ENCODE results near the gene ERC1.
"Not testable (repeated sequence)": the region's sequence is repeated elsewhere in the genome, so short reads cannot be mapped to it uniquely, and the experiment has no call there.

The ERC1 gene

GRCh38 chr12:1353451-1353850, 362.4 kb downstream of the ERC1 start:
- no peak for DNase-seq (ENCODE audit: low read depth)

- no peak for DNase-seq (ENCODE audit: low read depth)
These were observed 364.4 kb downstream of the ERC1 start for GRCh38 chr12:1355396-1355795.

GRCh38 chr12:1355871-1356270, 364.8 kb downstream of the ERC1 start:
- not testable (repeated sequence) for DNase-seq (ENCODE audit: low read depth)

- DNase-seq (ENCODE audit: low read depth): no peak
These were observed 365.3 kb downstream of the ERC1 start for GRCh38 chr12:1356285-1356684.

- DNase-seq (ENCODE audit: low read depth): no peak
These were observed 366.1 kb downstream of the ERC1 start for GRCh38 chr12:1357171-1357570.

GRCh38 chr12:1357711-1358110, 366.7 kb downstream of the ERC1 start:
- DNase-seq (ENCODE audit: low read depth): no peak

- no peak for DNase-seq (ENCODE audit: low read depth)
These were observed 369.6 kb downstream of the ERC1 start for GRCh38 chr12:1360441-1361210.

- no peak for DNase-seq (ENCODE audit: low read depth)
These were observed 371.2 kb downstream of the ERC1 start for GRCh38 chr12:1362143-1362662.

- no peak for DNase-seq (ENCODE audit: low read depth)
These were observed 374.7 kb downstream of the ERC1 start for GRCh38 chr12:1365703-1366102.

GRCh38 chr12:1367331-1368291, 376.6 kb downstream of the ERC1 start:
- no peak for DNase-seq (ENCODE audit: low read depth)

GRCh38 chr12:1369460-1369859, 378.4 kb downstream of the ERC1 start:
- no peak for DNase-seq (ENCODE audit: low read depth)

- no peak for DNase-seq (ENCODE audit: low read depth)
These were observed 379.0 kb downstream of the ERC1 start for GRCh38 chr12:1369938-1370500.

GRCh38 chr12:1373901-1374735, 383.1 kb downstream of the ERC1 start:
- DNase-seq (ENCODE audit: low read depth): no peak

- DNase-seq (ENCODE audit: low read depth): no peak
These were observed 384.3 kb downstream of the ERC1 start for GRCh38 chr12:1375323-1375722.

- DNase-seq (ENCODE audit: low read depth): no peak
These were observed 386.1 kb downstream of the ERC1 start for GRCh38 chr12:1377117-1377516.

- DNase-seq (ENCODE audit: low read depth): no peak
These were observed 386.7 kb downstream of the ERC1 start for GRCh38 chr12:1377681-1378080.

- no peak for DNase-seq (ENCODE audit: low read depth)
These were observed 389.3 kb downstream of the ERC1 start for GRCh38 chr12:1380171-1380851.

- no peak for DNase-seq (ENCODE audit: low read depth)
These were observed 391.1 kb downstream of the ERC1 start for GRCh38 chr12:1382151-1382550.

GRCh38 chr12:1382826-1383225, 391.8 kb downstream of the ERC1 start:
- DNase-seq (ENCODE audit: low read depth): no peak

GRCh38 chr12:1383758-1384157, 392.7 kb downstream of the ERC1 start:
- no peak for DNase-seq (ENCODE audit: low read depth)

- DNase-seq (ENCODE audit: low read depth): no peak
These were observed 393.9 kb downstream of the ERC1 start for GRCh38 chr12:1384910-1385309.

Data from activated T-helper 9 cell treated with anti-CD3 and anti-CD28 coated beads, Interleukin-2, amount 50 U/mL, for 16 hours (primary cell).